Mucosa of stomach (tissue), 1 donor: Measurements from ENCODE around the gene CASR.

Source experiments
- H3K27me3 ChIP-seq: one replicate; pipeline ENCODE4 v1.7.0; 2013; ENCODE audit warnings: mild to moderate bottlenecking, low read length; ENCODE audit not compliant: control insufficient read depth, insufficient read depth
- H3K36me3 ChIP-seq: one replicate; pipeline ENCODE4 v1.7.0; 2013; ENCODE audit warnings: low read length; ENCODE audit not compliant: control insufficient read depth, insufficient read depth
- H3K4me1 ChIP-seq: one replicate; pipeline ENCODE4 v1.7.0; 2013; ENCODE audit warnings: mild to moderate bottlenecking, low read length; ENCODE audit not compliant: control insufficient read depth, insufficient read depth
- H3K4me3 ChIP-seq: one replicate; pipeline ENCODE4 v1.7.0; 2013; ENCODE audit warnings: low read length
- H3K9ac ChIP-seq: one replicate; pipeline ENCODE4 v1.7.0; 2013; ENCODE audit warnings: mild to moderate bottlenecking, low read length, moderate library complexity
- H3K9me3 ChIP-seq: one replicate; pipeline ENCODE4 v1.7.0; 2013; ENCODE audit warnings: mild to moderate bottlenecking, low read length, moderate library complexity; ENCODE audit not compliant: control insufficient read depth
- donor health status: Pancreatic carcinoma.

The CASR gene

GRCh38 chr3:122316368-122316767 is 132.9 kb downstream of the CASR start:
- Histone ChIP-seq H3K36me3 (no peaks in the 10 kb centered on the region), H3K9ac (no peak overlapping the region), H3K4me3 (no peak overlapping the region), H3K27me3 (no peaks in the 10 kb centered on the region), H3K4me1 (peaks cover 23% of the 10 kb centered on the region), H3K9me3 (no peaks in the 10 kb centered on the region)

- H3K9ac ChIP-seq = no peak overlapping the region
- H3K9me3 ChIP-seq = no peaks in the 10 kb centered on the region
- H3K36me3 ChIP-seq = no peaks in the 10 kb centered on the region
- H3K4me1 ChIP-seq = peaks cover 36% of the 10 kb centered on the region
- H3K27me3 ChIP-seq = no peaks in the 10 kb centered on the region
- no peak overlapping the region for H3K4me3 ChIP-seq
Measured at GRCh38 chr3:122318620-122319019, 135.2 kb downstream of the CASR start.

GRCh38 chr3:122322095-122323075 is 138.9 kb downstream of the CASR start:
- no peak overlapping the region for H3K4me3 ChIP-seq
- H3K9ac ChIP-seq = no peak overlapping the region
- H3K9me3 ChIP-seq = no peaks in the 10 kb centered on the region
- no peaks in the 10 kb centered on the region for H3K27me3 ChIP-seq
- peaks cover 30% of the 10 kb centered on the region for H3K4me1 ChIP-seq
- no peaks in the 10 kb centered on the region for H3K36me3 ChIP-seq

- no peaks in the 10 kb centered on the region for H3K27me3 ChIP-seq
- no peaks in the 10 kb centered on the region for H3K36me3 ChIP-seq
- H3K9ac ChIP-seq = peak within 1 kb of the TSS; percentile 19
- no peaks in the 10 kb centered on the region for H3K9me3 ChIP-seq
- no peak within 1 kb of the TSS for H3K4me3 ChIP-seq
- H3K4me1 ChIP-seq = peaks cover 23% of the 10 kb centered on the region
Measured at GRCh38 chr3:122324871-122325323, 141.4 kb downstream of the CASR start, which contains the start of gene CSTA. CSTA (plus strand) TSS chr3:122325248; CDS start chr3:122325293, 45 bp downstream.

GRCh38 chr3:122325769-122326168 is 142.3 kb downstream of the CASR start:
- Histone ChIP-seq H3K36me3 (no peaks in the 10 kb centered on the region), H3K9ac (no peak overlapping the region), H3K27me3 (no peaks in the 10 kb centered on the region), H3K9me3 (no peaks in the 10 kb centered on the region), H3K4me3 (no peak overlapping the region), H3K4me1 (peaks cover 23% of the 10 kb centered on the region)

GRCh38 chr3:122331886-122332285 is 148.4 kb downstream of the CASR start:
- Histone ChIP-seq H3K9ac (no peak overlapping the region), H3K36me3 (no peaks in the 10 kb centered on the region), H3K27me3 (peaks cover 4% of the 10 kb centered on the region), H3K4me1 (no peaks in the 10 kb centered on the region), H3K9me3 (no peaks in the 10 kb centered on the region), H3K4me3 (no peak overlapping the region)

GRCh38 chr3:122332551-122332950 is 149.1 kb downstream of the CASR start:
- peaks cover 4% of the 10 kb centered on the region for H3K27me3 ChIP-seq
- H3K4me1 ChIP-seq = no peaks in the 10 kb centered on the region
- H3K36me3 ChIP-seq = no peaks in the 10 kb centered on the region
- no peak overlapping the region for H3K9ac ChIP-seq
- no peaks in the 10 kb centered on the region for H3K9me3 ChIP-seq
- no peak overlapping the region for H3K4me3 ChIP-seq
